Ovary (tissue), 3 donors: ENCODE data around the gene CHKA.

Experiments
- EP300 ChIP-seq: sonication (generic); formaldehyde crosslinking; IDR thresholded peaks from one replicate; pipeline ENCODE4 v1.6.1; 2017; ENCODE audit warnings: antibody characterized with exemption
- POLR2A ChIP-seq: fragments of 450-650 bp; IDR thresholded peaks from one replicate; pipeline ENCODE4 v1.6.1; 2017; ENCODE audit warnings: antibody characterized with exemption, mild to moderate bottlenecking, moderate library complexity
- TF ChIP-seq, protein P1 (sequence below), 3 donors: fragments of 450-650 bp in 2 of 3; fragments of 200-600 bp in 1 of 3; IDR thresholded peaks; one replicate each; pipeline versions ENCODE4 v1.5.1 to v1.8.0; 2016 to 2022; ENCODE audit warnings: antibody characterized with exemption in 3 of 3, mild to moderate bottlenecking in 1 of 3
- donor health status: DM: no; HTN: no; CAD: no.

DNA sequence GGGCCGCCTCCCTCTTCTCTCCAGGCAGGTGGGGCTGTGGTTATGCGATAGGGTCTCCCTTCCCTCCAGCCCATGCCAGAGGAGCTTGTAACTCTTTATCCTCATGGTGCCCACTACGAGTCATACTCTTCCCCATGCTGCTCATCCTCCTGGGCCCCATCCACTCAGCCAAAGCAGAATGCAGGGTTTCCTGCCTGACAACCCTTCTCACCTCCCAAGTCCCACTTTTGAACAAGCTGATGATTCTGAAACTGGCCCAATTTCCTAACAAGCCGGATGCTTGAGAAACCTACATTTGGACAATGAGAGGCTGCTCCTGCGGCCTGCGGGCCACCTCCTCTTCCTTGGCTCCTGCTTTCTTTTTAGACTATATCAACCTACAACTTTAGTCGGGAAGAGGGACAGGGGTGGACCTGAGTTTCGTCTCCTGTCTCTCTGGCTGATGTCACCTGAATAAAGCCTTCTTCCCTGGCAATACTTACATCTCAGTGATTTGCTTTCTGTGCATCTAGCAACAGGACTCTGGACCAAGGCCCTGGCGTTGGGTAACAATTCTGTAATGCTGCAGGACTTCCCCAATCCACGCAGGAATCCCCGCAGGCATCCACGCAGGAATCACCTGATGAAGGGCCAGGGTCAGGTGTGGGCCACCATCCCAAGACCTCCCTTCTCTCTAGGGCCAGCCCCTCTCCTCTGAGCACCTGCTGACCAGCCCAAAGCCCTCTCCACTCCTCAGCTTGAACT, 92.2 kb downstream of the CHKA start:
- TF ChIP-seq, protein P1, sequence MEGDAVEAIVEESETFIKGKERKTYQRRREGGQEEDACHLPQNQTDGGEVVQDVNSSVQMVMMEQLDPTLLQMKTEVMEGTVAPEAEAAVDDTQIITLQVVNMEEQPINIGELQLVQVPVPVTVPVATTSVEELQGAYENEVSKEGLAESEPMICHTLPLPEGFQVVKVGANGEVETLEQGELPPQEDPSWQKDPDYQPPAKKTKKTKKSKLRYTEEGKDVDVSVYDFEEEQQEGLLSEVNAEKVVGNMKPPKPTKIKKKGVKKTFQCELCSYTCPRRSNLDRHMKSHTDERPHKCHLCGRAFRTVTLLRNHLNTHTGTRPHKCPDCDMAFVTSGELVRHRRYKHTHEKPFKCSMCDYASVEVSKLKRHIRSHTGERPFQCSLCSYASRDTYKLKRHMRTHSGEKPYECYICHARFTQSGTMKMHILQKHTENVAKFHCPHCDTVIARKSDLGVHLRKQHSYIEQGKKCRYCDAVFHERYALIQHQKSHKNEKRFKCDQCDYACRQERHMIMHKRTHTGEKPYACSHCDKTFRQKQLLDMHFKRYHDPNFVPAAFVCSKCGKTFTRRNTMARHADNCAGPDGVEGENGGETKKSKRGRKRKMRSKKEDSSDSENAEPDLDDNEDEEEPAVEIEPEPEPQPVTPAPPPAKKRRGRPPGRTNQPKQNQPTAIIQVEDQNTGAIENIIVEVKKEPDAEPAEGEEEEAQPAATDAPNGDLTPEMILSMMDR (IDR thresholded peaks at IDR 0.05) = no peak
- TF ChIP-seq POLR2A (no peak), EP300 (no peak)
